Esophagus muscularis mucosa (tissue), 4 donors: Measurements from ENCODE around the gene RNH1. TPM values are rescaled to one million over a fixed set of nuclear protein-coding genes. Genes with fewer than 3 reads are reported as not detected.

ENCODE experiments used
- DNase-seq: peaks from one replicate; pipeline ENCODE4 v3.0.0-alpha.2; 2017; ENCODE audit errors: extremely low spot score
- H3K27ac ChIP-seq, 4 donors: fragments of 200-600 bp; sonication (generic); replicated peaks in 1 of 4; 1 replicate in 3 of 4; 2 replicates in 1 of 4; pipeline ENCODE4 v1.5.1; 2016 to 2019; ENCODE audit warnings: mild to moderate bottlenecking in 1 of 4
- H3K27me3 ChIP-seq, 4 donors: fragments of 200-600 bp; sonication (generic); one replicate each; pipeline versions ENCODE4 v1.5.1 to v1.6.0; 2016 to 2019
- H3K36me3 ChIP-seq, 4 donors: fragments of 200-600 bp; sonication (generic); one replicate each; pipeline ENCODE4 v1.5.1; 2016 to 2019
- H3K4me1 ChIP-seq, 4 donors: fragments of 200-600 bp; sonication (generic); one replicate each; pipeline ENCODE4 v1.5.1; 2016 to 2019
- H3K4me3 ChIP-seq, 4 donors: fragments of 200-600 bp; sonication (generic); 1 replicate in 2 of 4; 2 replicates in 2 of 4; pipeline ENCODE4 v1.5.1; 2016 to 2019; ENCODE audit warnings: mild to moderate bottlenecking in 4 of 4, moderate library complexity in 1 of 4
- H3K9me3 ChIP-seq, 4 donors: fragments of 200-600 bp; sonication (generic); 1 replicate in 3 of 4; 2 replicates in 1 of 4; pipeline ENCODE4 v1.5.1; 2016 to 2019
- EP300 ChIP-seq: sonication (generic); formaldehyde crosslinking; IDR thresholded peaks from one replicate; pipeline ENCODE4 v1.6.1; 2017; ENCODE audit warnings: antibody characterized with exemption
- POLR2A ChIP-seq: fragments of 450-650 bp; IDR thresholded peaks from one replicate; pipeline ENCODE4 v1.6.1; 2017; ENCODE audit warnings: antibody characterized with exemption, moderate library complexity, mild to moderate bottlenecking, low read depth
- POLR2AphosphoS5 ChIP-seq, 2 donors: sonication (generic); formaldehyde crosslinking; IDR thresholded peaks; one replicate each; pipeline ENCODE4 v1.6.1; 2017; ENCODE audit warnings: antibody characterized with exemption in 2 of 2
- WGBS: methylation state at CpG from one replicate; pipeline ENCODE4 v1.1.5; 2018; 5-methylcytosine and 5-hydroxymethylcytosine counted together
- intact Hi-C: fragments of 100-400 bp; cut with DNase I; formaldehyde crosslinking; loops from one replicate; pipeline ENCODE4 v1.15.1; 2023
- total RNA-seq, 4 donors: library from RNA; depleted of rRNA; stranded (reverse); fragments of >200 nt; gene quantifications; one replicate each; pipeline versions ENCODE4 v1.1.0 to v1.2.1, GENCODE V29; 2016
- TF ChIP-seq, protein P1 (sequence below), 3 experiments: fragments of 200-600 bp in 2 of 3; fragments of 450-650 bp in 1 of 3; sonication (generic) in 2 of 3; IDR thresholded peaks; one replicate each; pipeline ENCODE4 v1.5.1; 2017 to 2019; ENCODE audit warnings: antibody characterized with exemption in 3 of 3, mild to moderate bottlenecking in 2 of 3, moderate library complexity in 1 of 3

RNH1 gene
- total RNA-seq, 4 donors from 2014 or later: 280 to 367 (median 334) TPM

GRCh38 chr11:553988-554340, 46.9 kb upstream of the RNH1 start:
- peaks cover 19 to 99% (median 50%) of the 10 kb centered on the region in 4 donors for H3K27me3 ChIP-seq
- no peaks in the 10 kb centered on the region for H3K9me3 ChIP-seq
- H3K27ac ChIP-seq: no peak overlapping the region
- H3K4me1 ChIP-seq: peaks cover 17 to 25% (median 23%) of the 10 kb centered on the region in 4 donors
- no peak overlapping the region for H3K4me3 ChIP-seq
- DNase-seq: no peak
- TF ChIP-seq POLR2AphosphoS5 (IDR thresholded peaks at IDR 0.05): no peak
- TF ChIP-seq, protein P1, sequence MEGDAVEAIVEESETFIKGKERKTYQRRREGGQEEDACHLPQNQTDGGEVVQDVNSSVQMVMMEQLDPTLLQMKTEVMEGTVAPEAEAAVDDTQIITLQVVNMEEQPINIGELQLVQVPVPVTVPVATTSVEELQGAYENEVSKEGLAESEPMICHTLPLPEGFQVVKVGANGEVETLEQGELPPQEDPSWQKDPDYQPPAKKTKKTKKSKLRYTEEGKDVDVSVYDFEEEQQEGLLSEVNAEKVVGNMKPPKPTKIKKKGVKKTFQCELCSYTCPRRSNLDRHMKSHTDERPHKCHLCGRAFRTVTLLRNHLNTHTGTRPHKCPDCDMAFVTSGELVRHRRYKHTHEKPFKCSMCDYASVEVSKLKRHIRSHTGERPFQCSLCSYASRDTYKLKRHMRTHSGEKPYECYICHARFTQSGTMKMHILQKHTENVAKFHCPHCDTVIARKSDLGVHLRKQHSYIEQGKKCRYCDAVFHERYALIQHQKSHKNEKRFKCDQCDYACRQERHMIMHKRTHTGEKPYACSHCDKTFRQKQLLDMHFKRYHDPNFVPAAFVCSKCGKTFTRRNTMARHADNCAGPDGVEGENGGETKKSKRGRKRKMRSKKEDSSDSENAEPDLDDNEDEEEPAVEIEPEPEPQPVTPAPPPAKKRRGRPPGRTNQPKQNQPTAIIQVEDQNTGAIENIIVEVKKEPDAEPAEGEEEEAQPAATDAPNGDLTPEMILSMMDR (IDR thresholded peaks at IDR 0.05): no peak
- no peak for TF ChIP-seq POLR2A
- TF ChIP-seq EP300: no peak
- no peaks in the 10 kb centered on the region for H3K36me3 ChIP-seq
- intact Hi-C loops: no loop called here
- WGBS: 79% methylated on average over 2 of the region's 11 CpGs

- Histone ChIP-seq H3K27ac (no peak overlapping the region), H3K9me3 (no peaks in the 10 kb centered on the region), H3K27me3 (peaks cover 19 to 94% (median 50%) of the 10 kb centered on the region in 4 donors), H3K4me3 (no peak overlapping the region), H3K4me1 (peaks cover 17 to 25% (median 23%) of the 10 kb centered on the region in 4 donors), H3K36me3 (no peaks in the 10 kb centered on the region)
- no peak for TF ChIP-seq POLR2A
- TF ChIP-seq, protein P1 (IDR thresholded peaks at IDR 0.05): no peak
- no peak for TF ChIP-seq EP300
- no peak for TF ChIP-seq POLR2AphosphoS5 (IDR thresholded peaks at IDR 0.05)
- WGBS: 78% methylated on average over 12 of the region's 27 CpGs
- no peak for DNase-seq
- intact Hi-C loops: no loop called here
These were observed 46.3 kb upstream of the RNH1 start for GRCh38 chr11:553083-553987.

GRCh38 chr11:551596-551995, 44.6 kb upstream of the RNH1 start:
- DNase-seq: no peak
- no peaks in the 10 kb centered on the region for H3K36me3 ChIP-seq
- peaks cover 19 to 77% (median 42%) of the 10 kb centered on the region in 4 donors for H3K27me3 ChIP-seq
- no peaks in the 10 kb centered on the region for H3K9me3 ChIP-seq
- peaks cover 17 to 25% (median 23%) of the 10 kb centered on the region in 4 donors for H3K4me1 ChIP-seq
- 74% methylated on average over 6 of the region's 12 CpGs for WGBS
- intact Hi-C loops: no loop called here
- no peak overlapping the region for H3K27ac ChIP-seq
- TF ChIP-seq POLR2AphosphoS5 (IDR thresholded peaks at IDR 0.05) (no peak), EP300 (no peak), POLR2A (no peak)
- no peak overlapping the region for H3K4me3 ChIP-seq

DNA sequence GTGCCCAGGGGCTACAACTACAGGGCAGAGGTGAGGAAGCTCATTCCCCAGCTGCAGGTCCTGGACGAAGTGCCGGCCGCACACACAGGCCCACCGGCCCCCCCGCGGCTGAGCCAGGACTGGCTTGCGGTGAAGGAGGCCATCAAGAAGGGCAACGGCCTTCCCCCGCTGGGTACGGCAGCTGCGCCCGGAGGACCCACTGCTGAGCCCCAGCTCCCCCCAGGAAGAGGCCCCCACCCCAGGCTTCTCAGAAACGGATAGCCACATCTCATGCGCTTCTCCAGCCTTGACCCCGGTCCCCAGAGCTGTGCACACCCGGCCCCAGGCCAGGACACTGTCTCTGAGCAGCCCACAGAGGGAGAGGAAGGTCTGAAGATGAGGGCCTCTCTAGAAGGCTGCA, 44.1 kb upstream of the RNH1 start:
- Histone ChIP-seq H3K27ac (no peak overlapping the region), H3K4me1 (peaks cover 15 to 20% (median 20%) of the 10 kb centered on the region in 4 donors), H3K27me3 (peaks cover 14 to 72% (median 38%) of the 10 kb centered on the region in 4 donors), H3K36me3 (no peaks in the 10 kb centered on the region), H3K4me3 (no peak overlapping the region), H3K9me3 (no peaks in the 10 kb centered on the region)
- TF ChIP-seq, protein P1 (IDR thresholded peaks at IDR 0.05): no peak
- no peak for TF ChIP-seq POLR2AphosphoS5 (IDR thresholded peaks at IDR 0.05)
- intact Hi-C loops: no loop called here
- no CpG with 5 or more reads among the region's 16 CpGs for WGBS
- DNase-seq: no peak

- peaks cover 14 to 16% (median 15%) of the 10 kb centered on the region in 4 donors for H3K4me1 ChIP-seq
- no peak overlapping the region for H3K27ac ChIP-seq
- H3K36me3 ChIP-seq: no peaks in the 10 kb centered on the region
- intact Hi-C loops: no loop called here
- DNase-seq: no peak
- no peak overlapping the region for H3K4me3 ChIP-seq
- no peaks in the 10 kb centered on the region for H3K9me3 ChIP-seq
- TF ChIP-seq EP300: no peak
- TF ChIP-seq, protein P1 (IDR thresholded peaks at IDR 0.05): no peak
- TF ChIP-seq POLR2A: no peak
- TF ChIP-seq POLR2AphosphoS5 (IDR thresholded peaks at IDR 0.05): no peak
- 93% methylated on average over 2 of the region's 5 CpGs for WGBS
- peaks cover 10 to 68% (median 34%) of the 10 kb centered on the region in 4 donors for H3K27me3 ChIP-seq
These were observed 43.7 kb upstream of the RNH1 start for GRCh38 chr11:550746-551085.
